ENCODE results near the gene CHURC1. TPM values are rescaled to one million over a fixed set of nuclear protein-coding genes. Genes with fewer than 3 reads are reported as not detected.

CHURC1 gene
- total RNA-seq (2012; rRNA removed) (38.0 and 51.9 TPM in 2 replicates), polyA plus RNA-seq (2012; rRNA removed) (65.1 and 69.5 TPM in 2 replicates), Bru-seq, nascent RNA (percentile 94 among the genes with signal in this experiment), BruChase-seq, experiment 1, labeled RNA remaining after a 6-hour chase (percentile 99 among the genes with signal in this experiment), BruChase-seq, experiment 2, labeled RNA remaining after a 2-hour chase (percentile 98 among the genes with signal in this experiment)
- 7.7 and 33.2 TPM in 2 replicates for polyA plus RNA-seq (2012; cell fraction: cytosol; rRNA removed)
- polyA plus RNA-seq (2012; cell fraction: nucleus; rRNA removed; ENCODE audit: low replicate concordance), result 2.5 and 15.1 TPM in 2 replicates
- long read RNA-seq, transcript CHURC1-202 (3 exons, 439 nt), result minor isoform, 6 of 64 reads
- long read RNA-seq, transcript CHURC1-208 (4 exons, 3,615 nt), result minor isoform, 6 of 64 reads
- long read RNA-seq, transcript CHURC1-203 (4 exons, 2,629 nt), result major isoform, 48 of 64 reads
- long read RNA-seq, partial matches to known transcripts, result 1 of 64 reads
- long read RNA-seq, other reads (novel, unspliced or antisense), result 1 of 64 reads

DNA sequence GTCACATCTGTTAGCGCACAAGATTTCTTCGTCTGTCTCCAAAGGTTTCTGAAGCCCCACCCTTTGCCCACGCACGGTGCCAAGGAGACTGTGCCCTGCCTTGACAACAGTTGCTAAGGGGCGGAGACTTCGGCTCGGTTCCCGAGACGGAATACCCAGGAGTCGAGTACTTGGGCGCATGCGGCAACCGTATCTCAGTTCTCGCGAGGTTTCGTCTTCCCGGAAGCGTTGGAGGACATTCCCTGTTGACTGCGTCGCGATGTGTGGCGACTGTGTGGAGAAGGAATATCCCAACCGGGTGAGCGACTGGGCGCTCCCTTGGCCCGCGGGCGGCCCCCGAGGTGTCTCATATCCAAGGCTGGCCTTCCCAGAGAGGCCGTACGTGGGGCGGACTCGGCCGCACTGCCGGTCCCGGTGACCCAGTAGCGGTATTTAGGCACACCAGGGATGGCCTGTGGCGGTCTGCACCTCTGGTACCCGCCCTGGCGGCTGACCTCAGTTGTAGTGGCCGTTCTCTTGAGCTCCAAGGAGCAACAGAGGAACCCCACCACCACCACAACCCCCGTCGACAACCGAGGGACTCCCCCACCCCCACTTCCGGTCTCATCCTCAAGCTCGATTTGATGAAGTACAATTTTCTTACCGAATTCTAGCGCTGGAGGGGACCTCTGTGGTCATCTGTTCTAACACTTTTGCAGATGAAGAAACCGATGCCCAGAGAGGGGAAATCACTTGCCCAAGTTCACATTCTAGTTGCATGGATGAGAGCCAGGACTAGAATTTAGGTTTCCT is at the start of gene CHURC1:
CHURC1 (plus strand) TSS at position 219 of the 792 bp plus-strand sequence; CDS start at position 260, 41 bp downstream.
- intact Hi-C loops (cut with micrococcal nuclease) (loop anchor here (5.0 kb wide), 1 partner anchor 68 kb away; no protein-coding TSS in a partner anchor), dilution Hi-C loops (cut with HindIII; ENCODE audit: low sequenced_read_pairs, unreplicated experiment) (no loop called here), in situ Hi-C loops (cut with MboI; ENCODE audit: low sequenced_read_pairs) (loop anchor here (25.0 kb wide), 1 partner anchor 377 kb away; the partner anchor contains the start of genes HSPA2 and PPP1R36)
- Histone ChIP-seq H3K27me3 (ENCODE audit: control insufficient read depth, insufficient read depth, low read length) (no peaks in the 10 kb centered on the region; the same call in 1 of the 2 replicates), H3K4me1 (ENCODE audit: control insufficient read depth, insufficient read depth, low read length) (peaks cover 5% of the 10 kb centered on the region), H2BK120ac (ENCODE audit: low read depth, low read length) (peak within 1 kb of the TSS; percentile 38; the same call in 1 of the 2 replicates), H3K4me2 (ENCODE audit: low read depth, low read length) (peak within 1 kb of the TSS; percentile 94), H3K9me3 (ENCODE audit: control insufficient read depth, insufficient read depth, low read length) (no peaks in the 10 kb centered on the region), H2BK15ac (ENCODE audit: low read depth, low read length) (peak within 1 kb of the TSS; percentile 38; the same call in 1 of the 3 replicates), H4K8ac (ENCODE audit: low read depth in 2 of 2, low read length in 2 of 2) (peak within 1 kb of the TSS; percentile 68 to 87), H4K20me1 (ENCODE audit: insufficient read depth, low read length) (peaks cover 13% of the 10 kb centered on the region), H3K9ac (ENCODE audit: low read depth, low read length) (peak within 1 kb of the TSS; percentile 77), H2AFZ (replicated peaks; ENCODE audit: low read length, poor library complexity) (peak within 1 kb of the TSS; percentile 94), H3K56ac (ENCODE audit: extremely low read depth, insufficient read depth, low read length) (peak within 1 kb of the TSS; percentile 91), H3K4ac (ENCODE audit: low read depth, low read length) (peak within 1 kb of the TSS; percentile 70), H3K79me1 (ENCODE audit: low read depth in 1 of 2, low read length in 2 of 2) (peaks cover 17 to 37% of the 10 kb centered on the region in 2 experiments), H2BK20ac (ENCODE audit: low read depth, low read length) (no peak within 1 kb of the TSS), H3K14ac (replicated peaks; ENCODE audit: low read depth, low read length) (peak within 1 kb of the TSS; percentile 90), H3K36me3 (ENCODE audit: control insufficient read depth, insufficient read depth, low read length) (no peaks in the 10 kb centered on the region), H2AK9ac (replicated peaks; ENCODE audit: low read depth, low read length, poor library complexity) (peak within 1 kb of the TSS; percentile 96), H3K23ac (ENCODE audit: low read depth, low read length) (peak within 1 kb of the TSS; percentile 85), H2BK5ac (ENCODE audit: low read depth, low read length, poor library complexity, severe bottlenecking) (peak within 1 kb of the TSS; percentile 83), H3K18ac (ENCODE audit: low read depth, low read length) (peak within 1 kb of the TSS; percentile 44), H4K91ac (ENCODE audit: insufficient read depth, low read depth, low read length) (peak within 1 kb of the TSS; percentile 56), H4K5ac (ENCODE audit: low read depth, low read length) (peak within 1 kb of the TSS; percentile 51), H3K27ac (ENCODE audit: insufficient read depth, low read length) (peak within 1 kb of the TSS; percentile 75), H3K9me1 (ENCODE audit: insufficient read depth, low read length) (peaks cover 8% of the 10 kb centered on the region), H3K4me3 (ENCODE audit: insufficient read depth, low read depth, low read length) (peak within 1 kb of the TSS; percentile 74), H2AK5ac (ENCODE audit: low read depth, low read length) (peak within 1 kb of the TSS; percentile 67)
- DNase-seq (peak; percentile 96), ATAC-seq (ENCODE audit: low read depth) (peak; percentile 97)
- 1% methylated on average over 16 of the region's 49 CpGs; no CpG with 5 or more reads in 1 of the 2 experiments for WGBS, 2 experiments (ENCODE audit: extremely low coverage in 2 of 2, insufficient read length in 1 of 2)
- ChIA-PET POLR2A (ENCODE audit: unreplicated experiment) (interaction anchor here (0.6 to 0.7 kb wide), 2 partner anchors 143 to 373 kb away, joined by 3 to 7 read pairs; no protein-coding TSS in a partner anchor), CTCF (no interaction called here)
- BruUV-seq (replicated peaks), result no TSS peak
- 0 out of 2 replicates have a peak, but pooled peaks have one; percentile 2 for TF ChIP-seq USF2 (IDR thresholded peaks at IDR 0.05; ENCODE audit: low read depth, low read length)
- peak; percentile 72 for TF ChIP-seq MXI1 (IDR thresholded peaks at IDR 0.05; ENCODE audit: borderline replicate concordance, low read depth, low read length)
- no peak for TF ChIP-seq RAD21 (IDR thresholded peaks at IDR 0.05; ENCODE audit: low read length)
- TF ChIP-seq POLR2A (IDR thresholded peaks at IDR 0.05; ENCODE audit: low read depth, low read length), result peak; percentile 96
- TF ChIP-seq, protein P1, sequence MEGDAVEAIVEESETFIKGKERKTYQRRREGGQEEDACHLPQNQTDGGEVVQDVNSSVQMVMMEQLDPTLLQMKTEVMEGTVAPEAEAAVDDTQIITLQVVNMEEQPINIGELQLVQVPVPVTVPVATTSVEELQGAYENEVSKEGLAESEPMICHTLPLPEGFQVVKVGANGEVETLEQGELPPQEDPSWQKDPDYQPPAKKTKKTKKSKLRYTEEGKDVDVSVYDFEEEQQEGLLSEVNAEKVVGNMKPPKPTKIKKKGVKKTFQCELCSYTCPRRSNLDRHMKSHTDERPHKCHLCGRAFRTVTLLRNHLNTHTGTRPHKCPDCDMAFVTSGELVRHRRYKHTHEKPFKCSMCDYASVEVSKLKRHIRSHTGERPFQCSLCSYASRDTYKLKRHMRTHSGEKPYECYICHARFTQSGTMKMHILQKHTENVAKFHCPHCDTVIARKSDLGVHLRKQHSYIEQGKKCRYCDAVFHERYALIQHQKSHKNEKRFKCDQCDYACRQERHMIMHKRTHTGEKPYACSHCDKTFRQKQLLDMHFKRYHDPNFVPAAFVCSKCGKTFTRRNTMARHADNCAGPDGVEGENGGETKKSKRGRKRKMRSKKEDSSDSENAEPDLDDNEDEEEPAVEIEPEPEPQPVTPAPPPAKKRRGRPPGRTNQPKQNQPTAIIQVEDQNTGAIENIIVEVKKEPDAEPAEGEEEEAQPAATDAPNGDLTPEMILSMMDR (conservative IDR thresholded peaks at IDR 0.05; ENCODE audit: low read depth, low read length), result no peak
- TF ChIP-seq NFE2L2 (IDR thresholded peaks at IDR 0.05; ENCODE audit: low read depth, low read length), result no peak
- TF ChIP-seq MAZ (IDR thresholded peaks at IDR 0.05; ENCODE audit: borderline replicate concordance, low read depth, low read length), result no peak; the same call in 1 of the 2 replicates
- 0 out of 2 replicates have a peak, but pooled peaks have one; percentile 11 for TF ChIP-seq CEBPB (IDR thresholded peaks at IDR 0.05; ENCODE audit: low read depth, low read length)
- no peak for TF ChIP-seq CHD1 (IDR thresholded peaks at IDR 0.05; ENCODE audit: low read depth, low read length)
